ENCODE results near the gene TNFRSF1B. TPM values are rescaled to one million over a fixed set of nuclear protein-coding genes. Genes with fewer than 3 reads are reported as not detected.

Gene TNFRSF1B
- total and polyA plus RNA-seq, 9 of the 15 experiments (the other 6 are each of a cell fraction or from before 2014, with no cell fraction given): 8.8 to 91.3 (median 36.0) TPM

DNA sequence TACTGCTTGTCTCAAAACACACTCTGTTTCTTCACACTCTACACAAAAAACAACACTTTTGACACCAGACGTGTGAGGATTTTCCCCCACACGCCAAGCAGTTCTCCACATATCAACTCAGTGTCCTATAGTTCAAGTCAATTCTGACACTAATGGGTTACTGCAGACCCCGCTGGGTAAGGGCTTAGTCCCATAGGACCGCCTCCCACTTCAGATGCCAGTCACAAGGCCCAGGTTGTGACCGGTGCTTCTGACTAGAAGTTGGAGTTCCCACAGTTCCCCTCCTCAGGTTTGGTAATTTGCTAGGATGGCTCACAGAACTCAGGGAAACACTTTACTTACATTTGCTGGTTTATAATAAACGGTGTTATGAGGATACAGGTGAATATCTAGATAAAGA is 83.0 kb downstream of the TNFRSF1B start (continued):
- TF ChIP-seq, protein P1, sequence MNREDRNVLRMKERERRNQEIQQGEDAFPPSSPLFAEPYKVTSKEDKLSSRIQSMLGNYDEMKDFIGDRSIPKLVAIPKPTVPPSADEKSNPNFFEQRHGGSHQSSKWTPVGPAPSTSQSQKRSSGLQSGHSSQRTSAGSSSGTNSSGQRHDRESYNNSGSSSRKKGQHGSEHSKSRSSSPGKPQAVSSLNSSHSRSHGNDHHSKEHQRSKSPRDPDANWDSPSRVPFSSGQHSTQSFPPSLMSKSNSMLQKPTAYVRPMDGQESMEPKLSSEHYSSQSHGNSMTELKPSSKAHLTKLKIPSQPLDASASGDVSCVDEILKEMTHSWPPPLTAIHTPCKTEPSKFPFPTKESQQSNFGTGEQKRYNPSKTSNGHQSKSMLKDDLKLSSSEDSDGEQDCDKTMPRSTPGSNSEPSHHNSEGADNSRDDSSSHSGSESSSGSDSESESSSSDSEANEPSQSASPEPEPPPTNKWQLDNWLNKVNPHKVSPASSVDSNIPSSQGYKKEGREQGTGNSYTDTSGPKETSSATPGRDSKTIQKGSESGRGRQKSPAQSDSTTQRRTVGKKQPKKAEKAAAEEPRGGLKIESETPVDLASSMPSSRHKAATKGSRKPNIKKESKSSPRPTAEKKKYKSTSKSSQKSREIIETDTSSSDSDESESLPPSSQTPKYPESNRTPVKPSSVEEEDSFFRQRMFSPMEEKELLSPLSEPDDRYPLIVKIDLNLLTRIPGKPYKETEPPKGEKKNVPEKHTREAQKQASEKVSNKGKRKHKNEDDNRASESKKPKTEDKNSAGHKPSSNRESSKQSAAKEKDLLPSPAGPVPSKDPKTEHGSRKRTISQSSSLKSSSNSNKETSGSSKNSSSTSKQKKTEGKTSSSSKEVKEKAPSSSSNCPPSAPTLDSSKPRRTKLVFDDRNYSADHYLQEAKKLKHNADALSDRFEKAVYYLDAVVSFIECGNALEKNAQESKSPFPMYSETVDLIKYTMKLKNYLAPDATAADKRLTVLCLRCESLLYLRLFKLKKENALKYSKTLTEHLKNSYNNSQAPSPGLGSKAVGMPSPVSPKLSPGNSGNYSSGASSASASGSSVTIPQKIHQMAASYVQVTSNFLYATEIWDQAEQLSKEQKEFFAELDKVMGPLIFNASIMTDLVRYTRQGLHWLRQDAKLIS (CRISPR knock-in tag; IDR thresholded peaks at IDR 0.05): no peak
- TF ChIP-seq, protein P2, sequence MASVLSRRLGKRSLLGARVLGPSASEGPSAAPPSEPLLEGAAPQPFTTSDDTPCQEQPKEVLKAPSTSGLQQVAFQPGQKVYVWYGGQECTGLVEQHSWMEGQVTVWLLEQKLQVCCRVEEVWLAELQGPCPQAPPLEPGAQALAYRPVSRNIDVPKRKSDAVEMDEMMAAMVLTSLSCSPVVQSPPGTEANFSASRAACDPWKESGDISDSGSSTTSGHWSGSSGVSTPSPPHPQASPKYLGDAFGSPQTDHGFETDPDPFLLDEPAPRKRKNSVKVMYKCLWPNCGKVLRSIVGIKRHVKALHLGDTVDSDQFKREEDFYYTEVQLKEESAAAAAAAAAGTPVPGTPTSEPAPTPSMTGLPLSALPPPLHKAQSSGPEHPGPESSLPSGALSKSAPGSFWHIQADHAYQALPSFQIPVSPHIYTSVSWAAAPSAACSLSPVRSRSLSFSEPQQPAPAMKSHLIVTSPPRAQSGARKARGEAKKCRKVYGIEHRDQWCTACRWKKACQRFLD (CRISPR knock-in tag; IDR thresholded peaks at IDR 0.05): no peak
- TF ChIP-seq, protein P3, sequence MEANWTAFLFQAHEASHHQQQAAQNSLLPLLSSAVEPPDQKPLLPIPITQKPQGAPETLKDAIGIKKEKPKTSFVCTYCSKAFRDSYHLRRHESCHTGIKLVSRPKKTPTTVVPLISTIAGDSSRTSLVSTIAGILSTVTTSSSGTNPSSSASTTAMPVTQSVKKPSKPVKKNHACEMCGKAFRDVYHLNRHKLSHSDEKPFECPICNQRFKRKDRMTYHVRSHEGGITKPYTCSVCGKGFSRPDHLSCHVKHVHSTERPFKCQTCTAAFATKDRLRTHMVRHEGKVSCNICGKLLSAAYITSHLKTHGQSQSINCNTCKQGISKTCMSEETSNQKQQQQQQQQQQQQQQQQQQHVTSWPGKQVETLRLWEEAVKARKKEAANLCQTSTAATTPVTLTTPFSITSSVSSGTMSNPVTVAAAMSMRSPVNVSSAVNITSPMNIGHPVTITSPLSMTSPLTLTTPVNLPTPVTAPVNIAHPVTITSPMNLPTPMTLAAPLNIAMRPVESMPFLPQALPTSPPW (CRISPR knock-in tag; IDR thresholded peaks at IDR 0.05): no peak
- TF ChIP-seq TGIF2 (CRISPR knock-in tag; IDR thresholded peaks at IDR 0.05) (no peak), POU5F1 (IDR thresholded peaks at IDR 0.05; ENCODE audit: borderline replicate concordance, low read depth, low read length, partially characterized antibody) (no peak), SIX5 (IDR thresholded peaks at IDR 0.05; ENCODE audit: borderline replicate concordance in 1 of 2, insufficient read depth in 1 of 2, low read depth in 1 of 2, low read length in 2 of 2) (no peak), HDGF (IDR thresholded peaks at IDR 0.05) (no peak), HCFC1 (IDR thresholded peaks at IDR 0.05; ENCODE audit: low read depth, low read length) (no peak), PHB2 (IDR thresholded peaks at IDR 0.05; ENCODE audit: low read depth) (no peak)
- TF ChIP-seq, protein P4, sequence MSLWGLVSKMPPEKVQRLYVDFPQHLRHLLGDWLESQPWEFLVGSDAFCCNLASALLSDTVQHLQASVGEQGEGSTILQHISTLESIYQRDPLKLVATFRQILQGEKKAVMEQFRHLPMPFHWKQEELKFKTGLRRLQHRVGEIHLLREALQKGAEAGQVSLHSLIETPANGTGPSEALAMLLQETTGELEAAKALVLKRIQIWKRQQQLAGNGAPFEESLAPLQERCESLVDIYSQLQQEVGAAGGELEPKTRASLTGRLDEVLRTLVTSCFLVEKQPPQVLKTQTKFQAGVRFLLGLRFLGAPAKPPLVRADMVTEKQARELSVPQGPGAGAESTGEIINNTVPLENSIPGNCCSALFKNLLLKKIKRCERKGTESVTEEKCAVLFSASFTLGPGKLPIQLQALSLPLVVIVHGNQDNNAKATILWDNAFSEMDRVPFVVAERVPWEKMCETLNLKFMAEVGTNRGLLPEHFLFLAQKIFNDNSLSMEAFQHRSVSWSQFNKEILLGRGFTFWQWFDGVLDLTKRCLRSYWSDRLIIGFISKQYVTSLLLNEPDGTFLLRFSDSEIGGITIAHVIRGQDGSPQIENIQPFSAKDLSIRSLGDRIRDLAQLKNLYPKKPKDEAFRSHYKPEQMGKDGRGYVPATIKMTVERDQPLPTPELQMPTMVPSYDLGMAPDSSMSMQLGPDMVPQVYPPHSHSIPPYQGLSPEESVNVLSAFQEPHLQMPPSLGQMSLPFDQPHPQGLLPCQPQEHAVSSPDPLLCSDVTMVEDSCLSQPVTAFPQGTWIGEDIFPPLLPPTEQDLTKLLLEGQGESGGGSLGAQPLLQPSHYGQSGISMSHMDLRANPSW (CRISPR knock-in tag; IDR thresholded peaks at IDR 0.05): no peak
- TF ChIP-seq, protein P5, sequence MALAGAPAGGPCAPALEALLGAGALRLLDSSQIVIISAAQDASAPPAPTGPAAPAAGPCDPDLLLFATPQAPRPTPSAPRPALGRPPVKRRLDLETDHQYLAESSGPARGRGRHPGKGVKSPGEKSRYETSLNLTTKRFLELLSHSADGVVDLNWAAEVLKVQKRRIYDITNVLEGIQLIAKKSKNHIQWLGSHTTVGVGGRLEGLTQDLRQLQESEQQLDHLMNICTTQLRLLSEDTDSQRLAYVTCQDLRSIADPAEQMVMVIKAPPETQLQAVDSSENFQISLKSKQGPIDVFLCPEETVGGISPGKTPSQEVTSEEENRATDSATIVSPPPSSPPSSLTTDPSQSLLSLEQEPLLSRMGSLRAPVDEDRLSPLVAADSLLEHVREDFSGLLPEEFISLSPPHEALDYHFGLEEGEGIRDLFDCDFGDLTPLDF (CRISPR knock-in tag; IDR thresholded peaks at IDR 0.05): no peak
